LNCaP clone FGC (cell line): ENCODE results near the gene HS1BP3.

ENCODE experiments used
- DNase-seq: peaks from one replicate; pipeline ENCODE4 v3.0.0-alpha.2; 2011; ENCODE audit warnings: low read depth
- H3K4me3 ChIP-seq: 2 replicates; pipeline ENCODE4 v1.5.1; 2011; ENCODE audit warnings: mild to moderate bottlenecking, low read depth, low read length, control low read depth
- TF ChIP-seq, protein P1 (sequence below): IDR thresholded peaks from 2 replicates; pipeline ENCODE4 v1.5.1; 2012; ENCODE audit warnings: mild to moderate bottlenecking; ENCODE audit not compliant: control insufficient read depth, insufficient read depth; ENCODE audit errors: extremely low read depth

HS1BP3 gene

DNA sequence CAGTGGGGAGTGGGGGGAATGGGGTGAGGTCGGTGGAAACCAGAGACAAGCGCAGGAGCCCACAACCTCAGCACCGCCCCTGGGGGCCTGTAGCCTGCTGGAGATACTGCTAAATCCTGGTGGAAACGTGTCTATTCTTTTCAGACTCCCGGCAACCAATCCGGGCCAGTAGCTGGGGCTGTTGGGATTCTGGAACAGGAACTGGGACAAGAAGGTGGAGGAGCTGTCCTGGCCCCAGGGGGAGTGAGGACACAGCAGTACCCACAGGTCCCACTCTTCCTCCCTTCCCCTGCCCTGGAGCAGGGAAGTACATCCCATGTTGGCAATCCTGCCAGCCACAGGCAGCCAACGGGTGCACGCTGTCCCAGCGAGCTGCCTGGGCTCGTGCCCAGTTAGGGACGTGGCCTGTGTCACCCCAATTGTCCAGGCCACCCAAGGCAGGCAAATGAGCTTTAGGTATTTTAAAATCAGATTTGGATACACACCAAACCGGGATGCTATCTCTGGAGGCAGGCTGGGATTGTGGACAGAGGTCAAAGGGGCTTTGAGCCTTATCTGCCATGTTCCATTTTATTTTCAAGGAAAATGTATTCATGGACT is 51.8 kb downstream of the HS1BP3 start:
- no peak overlapping the region for H3K4me3 ChIP-seq
- TF ChIP-seq, protein P1, sequence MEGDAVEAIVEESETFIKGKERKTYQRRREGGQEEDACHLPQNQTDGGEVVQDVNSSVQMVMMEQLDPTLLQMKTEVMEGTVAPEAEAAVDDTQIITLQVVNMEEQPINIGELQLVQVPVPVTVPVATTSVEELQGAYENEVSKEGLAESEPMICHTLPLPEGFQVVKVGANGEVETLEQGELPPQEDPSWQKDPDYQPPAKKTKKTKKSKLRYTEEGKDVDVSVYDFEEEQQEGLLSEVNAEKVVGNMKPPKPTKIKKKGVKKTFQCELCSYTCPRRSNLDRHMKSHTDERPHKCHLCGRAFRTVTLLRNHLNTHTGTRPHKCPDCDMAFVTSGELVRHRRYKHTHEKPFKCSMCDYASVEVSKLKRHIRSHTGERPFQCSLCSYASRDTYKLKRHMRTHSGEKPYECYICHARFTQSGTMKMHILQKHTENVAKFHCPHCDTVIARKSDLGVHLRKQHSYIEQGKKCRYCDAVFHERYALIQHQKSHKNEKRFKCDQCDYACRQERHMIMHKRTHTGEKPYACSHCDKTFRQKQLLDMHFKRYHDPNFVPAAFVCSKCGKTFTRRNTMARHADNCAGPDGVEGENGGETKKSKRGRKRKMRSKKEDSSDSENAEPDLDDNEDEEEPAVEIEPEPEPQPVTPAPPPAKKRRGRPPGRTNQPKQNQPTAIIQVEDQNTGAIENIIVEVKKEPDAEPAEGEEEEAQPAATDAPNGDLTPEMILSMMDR = no peak
- no peak for DNase-seq

DNA sequence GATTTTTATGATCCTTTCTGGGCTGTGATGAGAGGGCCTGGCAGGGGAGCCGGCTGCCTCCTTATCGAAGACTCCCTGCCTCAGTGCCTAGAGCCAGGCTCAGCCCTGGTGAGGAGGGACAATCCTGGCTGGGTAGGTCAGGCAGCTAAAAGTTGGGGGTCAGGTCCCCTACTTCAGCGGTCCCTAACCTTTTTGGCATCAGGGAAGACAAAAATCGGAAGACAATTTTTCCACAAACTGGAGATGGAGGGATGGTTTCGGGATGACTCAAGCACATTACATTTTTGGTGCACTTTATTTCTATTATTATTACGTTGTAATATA is 53.1 kb downstream of the HS1BP3 start:
- no peak overlapping the region for H3K4me3 ChIP-seq
- TF ChIP-seq, protein P1 = no peak

DNA sequence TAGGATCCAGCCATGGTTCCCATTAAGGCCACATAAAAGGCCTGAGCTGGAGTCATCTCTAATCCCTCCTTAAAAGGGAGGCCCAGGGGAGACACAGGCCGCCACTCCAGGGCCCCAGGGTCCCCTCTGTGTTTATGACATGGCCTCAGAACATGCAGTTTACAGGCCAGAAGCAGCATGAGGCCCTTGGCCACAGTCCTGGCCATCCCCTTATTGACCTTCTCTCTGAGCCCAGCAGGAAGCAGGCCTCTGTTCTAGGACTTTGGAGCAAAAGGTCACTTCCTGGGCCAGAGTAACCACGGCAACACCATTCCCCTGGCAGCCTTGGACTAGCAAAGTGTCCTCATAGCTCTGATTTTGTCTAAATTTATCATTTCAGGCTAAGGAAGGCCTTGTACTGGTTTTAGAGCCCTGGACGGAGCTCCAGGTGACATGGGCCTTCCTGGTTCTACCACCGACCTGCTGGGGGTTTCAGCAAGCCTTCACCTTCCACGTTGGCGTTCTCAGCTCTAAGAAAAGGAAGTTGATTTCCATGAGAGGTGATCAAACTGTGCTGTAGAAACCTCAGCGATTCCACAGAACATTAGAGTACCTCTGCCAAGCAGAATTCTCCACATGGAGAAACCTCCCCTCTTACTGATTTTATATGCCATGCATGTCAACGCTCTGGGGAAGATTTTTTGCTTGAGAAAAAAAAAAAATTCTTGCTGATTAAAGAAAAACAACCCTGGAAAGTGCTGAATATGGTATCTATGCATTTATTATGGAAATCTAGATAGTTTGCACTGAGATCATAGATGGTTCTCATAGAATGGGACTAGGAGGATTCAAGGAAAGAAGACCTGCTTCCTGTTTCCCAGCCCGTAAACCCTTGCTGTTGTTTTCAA is 53.7 kb downstream of the HS1BP3 start:
- DNase-seq = no peak
- H3K4me3 ChIP-seq = no peak overlapping the region
- TF ChIP-seq, protein P1 = no peak

More for the DNA sequence above, 53.1 kb downstream of the HS1BP3 start:
- DNase-seq = no peak

DNA sequence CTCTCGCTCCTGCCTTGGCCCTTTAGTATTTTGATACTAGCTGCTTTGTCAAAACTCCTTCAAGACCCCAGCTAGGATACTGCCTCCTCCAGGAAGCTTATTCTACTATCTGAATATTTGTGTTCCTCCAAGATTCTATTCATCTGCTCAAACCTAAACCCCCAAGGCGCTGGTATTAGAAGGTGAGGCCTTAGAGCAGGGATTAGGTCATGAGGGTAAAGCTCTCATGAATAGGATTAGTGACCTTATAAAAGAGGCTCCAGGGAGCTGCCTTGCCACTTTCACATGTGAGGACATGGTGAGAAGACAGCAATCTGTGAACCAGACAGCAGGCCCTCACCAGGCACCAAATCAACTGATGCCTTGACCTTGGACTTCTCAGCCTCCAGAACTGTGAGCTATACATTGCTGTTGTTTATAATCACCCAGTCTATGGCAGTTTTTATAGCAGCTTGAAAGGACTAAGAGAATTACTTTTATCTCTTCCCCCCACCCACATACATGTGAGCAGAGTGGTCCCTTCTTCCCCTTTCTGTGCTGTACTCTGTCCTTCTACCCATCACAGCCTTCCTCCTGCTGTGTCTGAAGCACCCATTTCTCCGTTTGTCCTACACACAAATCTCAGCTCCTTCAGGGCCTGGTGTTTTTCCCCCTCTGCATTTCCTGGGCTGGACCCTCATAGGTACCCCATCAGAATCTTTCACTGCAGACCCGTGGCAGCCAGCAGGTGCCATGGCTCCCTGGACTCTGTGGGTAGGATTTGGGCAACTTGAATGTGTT is 54.5 kb downstream of the HS1BP3 start:
- no peak for DNase-seq
- H3K4me3 ChIP-seq = no peak overlapping the region
- TF ChIP-seq, protein P1 = no peak

DNA sequence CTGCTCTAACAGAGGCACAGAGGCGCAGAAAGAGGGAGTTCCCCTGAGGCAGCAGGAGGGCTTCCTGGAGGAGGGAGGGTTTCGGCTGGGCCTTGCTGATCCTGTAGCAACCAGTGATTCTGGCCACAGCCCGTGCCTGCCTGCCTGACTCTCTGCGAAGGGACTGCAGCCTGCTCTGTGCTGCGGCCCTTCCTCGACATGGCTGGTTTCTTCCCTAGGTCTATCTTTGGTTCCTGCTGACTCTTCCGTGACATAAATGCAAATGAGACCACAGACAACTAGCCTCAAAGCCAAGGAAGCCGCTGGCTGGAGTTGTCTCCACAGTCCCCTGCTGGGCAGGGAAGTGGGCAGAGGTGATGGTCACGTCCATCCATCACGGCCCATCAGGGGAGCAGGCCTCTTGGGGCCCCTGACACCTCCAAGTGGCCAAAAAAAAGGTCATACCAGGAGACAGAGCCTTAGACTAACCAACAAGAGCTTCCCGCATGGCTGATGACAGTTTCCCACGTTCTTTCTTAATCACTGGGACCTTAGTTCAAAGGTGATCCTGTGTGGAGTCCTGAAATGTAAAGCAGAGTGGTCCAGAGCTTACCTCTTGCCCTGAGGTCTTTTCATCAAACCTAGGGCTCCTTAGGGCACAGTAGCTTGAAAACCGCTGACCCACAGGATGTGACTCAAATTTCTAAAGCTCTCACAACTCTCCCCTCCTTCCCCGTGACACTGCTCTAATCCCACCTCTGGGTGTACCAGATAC is 55.3 kb downstream of the HS1BP3 start:
- no peak for DNase-seq
- TF ChIP-seq, protein P1 = no peak
- no peak overlapping the region for H3K4me3 ChIP-seq

DNA sequence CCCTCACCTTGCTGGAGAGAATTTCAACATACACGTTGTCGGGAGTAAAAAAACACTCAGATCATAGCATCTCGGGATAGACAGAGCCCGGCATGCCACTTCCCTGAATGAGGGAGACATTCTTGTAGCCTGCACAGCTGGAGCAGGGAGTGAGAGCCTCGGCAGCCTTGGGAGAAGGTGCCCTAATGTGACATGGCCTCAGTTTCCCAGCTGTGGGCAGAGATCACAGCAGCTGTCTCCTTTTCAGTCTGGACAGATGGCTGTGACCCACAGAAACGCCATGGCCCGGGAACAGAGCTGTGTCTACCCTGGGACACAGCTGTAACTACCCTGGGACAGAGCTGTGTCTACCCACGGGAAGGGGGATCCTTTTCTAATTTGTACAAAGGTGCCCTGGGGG is 55.9 kb downstream of the HS1BP3 start:
- DNase-seq = no peak
- TF ChIP-seq, protein P1 = no peak
- H3K4me3 ChIP-seq = no peak overlapping the region
